ENCODE data around the gene RUBCNL. TPM values are rescaled to one million over a fixed set of nuclear protein-coding genes. Genes with fewer than 3 reads are reported as not detected.

The RUBCNL gene
- total and polyA plus RNA-seq, 4 donors = 1.3 to 12.8 (median 3.9) TPM

- 57 to 59% methylated on average over 10 of the region's 10 CpGs for WGBS, 2 donors
- intact Hi-C loops (cut with DNase I) = no loop called here
- Histone ChIP-seq H3K27me3 (ENCODE audit: control insufficient read depth in 1 of 2, insufficient read depth in 2 of 2, low read length in 1 of 2) (no peaks in the 10 kb centered on the region), H3K27ac (ENCODE audit: low read depth in 1 of 2, low read length in 2 of 2) (no peak overlapping the region), H3K9me3 (ENCODE audit: control insufficient read depth, low read length) (no peaks in the 10 kb centered on the region), H3K4me1 (ENCODE audit: control insufficient read depth in 1 of 2, insufficient read depth in 2 of 2, low read length in 2 of 2) (no peaks in the 10 kb centered on the region), H3K36me3 (ENCODE audit: control insufficient read depth in 1 of 2, insufficient read depth in 2 of 2, low read length in 1 of 2) (no peaks in the 10 kb centered on the region), H3K4me3 (ENCODE audit: low read length in 2 of 2) (no peak overlapping the region)
- no peak for ATAC-seq (ENCODE audit: low FRiP score)
- peak in 1 of 2 donors; percentile 72 for DNase-seq
These were observed 47.9 kb downstream of the RUBCNL start for GRCh38 chr13:46339035-46339666.

DNA sequence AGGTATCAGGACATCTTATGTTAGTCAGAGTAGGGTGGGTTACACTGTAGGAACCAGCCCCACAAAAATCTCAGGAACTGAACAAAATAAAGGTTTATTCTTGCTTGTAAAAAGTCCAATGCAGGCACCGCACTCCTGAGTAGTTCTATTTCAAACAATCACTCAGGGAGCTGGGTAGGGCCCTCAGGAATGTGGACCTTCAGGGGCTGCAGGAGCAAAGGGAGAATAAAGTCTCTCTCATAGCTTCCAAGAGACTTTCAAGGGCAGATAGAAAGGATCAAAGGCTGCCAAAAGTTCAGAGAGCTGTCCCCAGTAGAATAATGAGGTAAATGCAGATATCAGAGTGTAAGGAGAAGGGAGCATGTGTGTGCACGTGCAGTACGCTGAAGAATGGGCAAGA is 49.4 kb downstream of the RUBCNL start:
- Histone ChIP-seq H3K27me3 (ENCODE audit: control insufficient read depth in 1 of 2, insufficient read depth in 2 of 2, low read length in 1 of 2) (no peaks in the 10 kb centered on the region), H3K27ac (ENCODE audit: low read depth in 1 of 2, low read length in 2 of 2) (no peak overlapping the region), H3K36me3 (ENCODE audit: control insufficient read depth in 1 of 2, insufficient read depth in 2 of 2, low read length in 1 of 2) (no peaks in the 10 kb centered on the region), H3K9me3 (ENCODE audit: control insufficient read depth, low read length) (no peaks in the 10 kb centered on the region), H3K4me1 (ENCODE audit: control insufficient read depth in 1 of 2, insufficient read depth in 2 of 2, low read length in 2 of 2) (no peaks in the 10 kb centered on the region), H3K4me3 (ENCODE audit: low read length in 2 of 2) (no peak overlapping the region)
- intact Hi-C loops (cut with DNase I) = no loop called here
- 83 to 85% methylated on average over 3 of the region's 3 CpGs for WGBS, 2 donors
- no peak for DNase-seq
- no peak for ATAC-seq (ENCODE audit: low FRiP score)

GRCh38 chr13:46334035-46334822 is 52.8 kb downstream of the RUBCNL start:
- Histone ChIP-seq H3K9me3 (ENCODE audit: control insufficient read depth, low read length) (no peaks in the 10 kb centered on the region), H3K36me3 (ENCODE audit: control insufficient read depth in 1 of 2, insufficient read depth in 2 of 2, low read length in 1 of 2) (no peaks in the 10 kb centered on the region), H3K4me1 (ENCODE audit: control insufficient read depth in 1 of 2, insufficient read depth in 2 of 2, low read length in 2 of 2) (no peaks in the 10 kb centered on the region), H3K27ac (ENCODE audit: low read depth in 1 of 2, low read length in 2 of 2) (no peak overlapping the region), H3K27me3 (ENCODE audit: control insufficient read depth in 1 of 2, insufficient read depth in 2 of 2, low read length in 1 of 2) (no peaks in the 10 kb centered on the region), H3K4me3 (ENCODE audit: low read length in 2 of 2) (no peak overlapping the region)
- WGBS, 2 donors = 63 to 71% methylated on average over 10 of the region's 10 CpGs
- ATAC-seq (ENCODE audit: low FRiP score) (no peak), DNase-seq (no peak)
- intact Hi-C loops (cut with DNase I) = loop anchor here in 1 of 2 donors (5.0 kb wide), 1 partner anchor 442 kb away; no protein-coding TSS in a partner anchor

DNA sequence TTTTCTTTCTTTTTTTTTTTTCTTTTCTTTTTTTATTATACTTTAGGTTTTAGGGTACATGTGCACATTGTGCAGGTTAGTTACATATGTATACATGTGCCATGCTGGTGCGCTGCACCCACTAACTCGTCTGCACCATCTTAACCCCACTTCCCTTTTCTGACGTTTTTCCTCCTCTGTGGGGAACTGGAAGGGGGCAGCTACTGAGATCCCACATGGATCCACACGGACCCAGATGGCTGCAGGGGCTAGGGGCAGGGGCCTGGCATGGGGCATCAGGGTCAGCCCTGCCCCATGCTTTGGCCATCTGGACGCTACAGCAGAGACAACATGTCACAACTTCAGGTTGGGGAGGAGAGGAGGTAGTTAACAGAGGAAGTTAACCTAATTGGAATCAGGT is 54.3 kb downstream of the RUBCNL start:
- H3K4me1 ChIP-seq (ENCODE audit: control insufficient read depth in 1 of 2, insufficient read depth in 2 of 2, low read length in 2 of 2) = no peaks in the 10 kb centered on the region
- H3K4me3 ChIP-seq (ENCODE audit: low read length in 2 of 2) = no peak overlapping the region
- H3K27ac ChIP-seq (ENCODE audit: low read depth in 1 of 2, low read length in 2 of 2) = no peak overlapping the region
- WGBS, 2 donors = 45 to 59% methylated on average over 5 of the region's 5 CpGs
- no peaks in the 10 kb centered on the region for H3K36me3 ChIP-seq (ENCODE audit: control insufficient read depth in 1 of 2, insufficient read depth in 2 of 2, low read length in 1 of 2)
- intact Hi-C loops (cut with DNase I) = loop anchor here in 1 of 2 donors (5.0 kb wide), 1 partner anchor 440 kb away; no protein-coding TSS in a partner anchor
- H3K9me3 ChIP-seq (ENCODE audit: control insufficient read depth, low read length) = no peaks in the 10 kb centered on the region
- DNase-seq = no peak
- no peak for ATAC-seq (ENCODE audit: low FRiP score)
- H3K27me3 ChIP-seq (ENCODE audit: control insufficient read depth in 1 of 2, insufficient read depth in 2 of 2, low read length in 1 of 2) = no peaks in the 10 kb centered on the region

- Histone ChIP-seq H3K4me1 (ENCODE audit: control insufficient read depth in 1 of 2, insufficient read depth in 2 of 2, low read length in 2 of 2) (no peaks in the 10 kb centered on the region), H3K36me3 (ENCODE audit: control insufficient read depth in 1 of 2, insufficient read depth in 2 of 2, low read length in 1 of 2) (no peaks in the 10 kb centered on the region), H3K9me3 (ENCODE audit: control insufficient read depth, low read length) (no peaks in the 10 kb centered on the region), H3K27ac (ENCODE audit: low read depth in 1 of 2, low read length in 2 of 2) (no peak overlapping the region), H3K27me3 (ENCODE audit: control insufficient read depth in 1 of 2, insufficient read depth in 2 of 2, low read length in 1 of 2) (no peaks in the 10 kb centered on the region), H3K4me3 (ENCODE audit: low read length in 2 of 2) (no peak overlapping the region)
- 90 to 93% methylated on average over 7 of the region's 7 CpGs for WGBS, 2 donors
- no peak for DNase-seq
- ATAC-seq (ENCODE audit: low FRiP score) = no peak
- intact Hi-C loops (cut with DNase I) = loop anchor here in 1 of 2 donors (5.0 to 10.0 kb wide), 2 partner anchors 165 to 437 kb away; no protein-coding TSS in a partner anchor
These were observed 57.4 kb downstream of the RUBCNL start for GRCh38 chr13:46329624-46330023.

- Histone ChIP-seq H3K27ac (ENCODE audit: low read depth in 1 of 2, low read length in 2 of 2) (no peak overlapping the region), H3K27me3 (ENCODE audit: control insufficient read depth in 1 of 2, insufficient read depth in 2 of 2, low read length in 1 of 2) (no peaks in the 10 kb centered on the region), H3K36me3 (ENCODE audit: control insufficient read depth in 1 of 2, insufficient read depth in 2 of 2, low read length in 1 of 2) (no peaks in the 10 kb centered on the region), H3K9me3 (ENCODE audit: control insufficient read depth, low read length) (no peaks in the 10 kb centered on the region), H3K4me3 (ENCODE audit: low read length in 2 of 2) (no peak overlapping the region), H3K4me1 (ENCODE audit: control insufficient read depth in 1 of 2, insufficient read depth in 2 of 2, low read length in 2 of 2) (no peaks in the 10 kb centered on the region)
- intact Hi-C loops (cut with DNase I) = loop anchor here in 1 of 2 donors (10.0 kb wide), 1 partner anchor 162 kb away; no protein-coding TSS in a partner anchor
- 24 to 26% methylated on average over 1 of the region's 1 CpG for WGBS, 2 donors
- ATAC-seq (ENCODE audit: low FRiP score) = no peak
- DNase-seq = no peak
These were observed 59.8 kb downstream of the RUBCNL start for GRCh38 chr13:46327246-46327645.

GRCh38 chr13:46324976-46325375 is 62.1 kb downstream of the RUBCNL start:
- DNase-seq = no peak
- no peak for ATAC-seq (ENCODE audit: low FRiP score)
- 84 to 85% methylated on average over 5 of the region's 5 CpGs for WGBS, 2 donors
- no peaks in the 10 kb centered on the region for H3K4me1 ChIP-seq (ENCODE audit: control insufficient read depth in 1 of 2, insufficient read depth in 2 of 2, low read length in 2 of 2)
- H3K27ac ChIP-seq (ENCODE audit: low read depth in 1 of 2, low read length in 2 of 2) = no peak overlapping the region
- H3K9me3 ChIP-seq (ENCODE audit: control insufficient read depth, low read length) = no peaks in the 10 kb centered on the region
- intact Hi-C loops (cut with DNase I) = loop anchor here in 1 of 2 donors (10.0 kb wide), 1 partner anchor 160 kb away; no protein-coding TSS in a partner anchor
- no peak overlapping the region for H3K4me3 ChIP-seq (ENCODE audit: low read length in 2 of 2)
- H3K27me3 ChIP-seq (ENCODE audit: control insufficient read depth in 1 of 2, insufficient read depth in 2 of 2, low read length in 1 of 2) = no peaks in the 10 kb centered on the region
- H3K36me3 ChIP-seq (ENCODE audit: control insufficient read depth in 1 of 2, insufficient read depth in 2 of 2, low read length in 1 of 2) = no peaks in the 10 kb centered on the region

DNA sequence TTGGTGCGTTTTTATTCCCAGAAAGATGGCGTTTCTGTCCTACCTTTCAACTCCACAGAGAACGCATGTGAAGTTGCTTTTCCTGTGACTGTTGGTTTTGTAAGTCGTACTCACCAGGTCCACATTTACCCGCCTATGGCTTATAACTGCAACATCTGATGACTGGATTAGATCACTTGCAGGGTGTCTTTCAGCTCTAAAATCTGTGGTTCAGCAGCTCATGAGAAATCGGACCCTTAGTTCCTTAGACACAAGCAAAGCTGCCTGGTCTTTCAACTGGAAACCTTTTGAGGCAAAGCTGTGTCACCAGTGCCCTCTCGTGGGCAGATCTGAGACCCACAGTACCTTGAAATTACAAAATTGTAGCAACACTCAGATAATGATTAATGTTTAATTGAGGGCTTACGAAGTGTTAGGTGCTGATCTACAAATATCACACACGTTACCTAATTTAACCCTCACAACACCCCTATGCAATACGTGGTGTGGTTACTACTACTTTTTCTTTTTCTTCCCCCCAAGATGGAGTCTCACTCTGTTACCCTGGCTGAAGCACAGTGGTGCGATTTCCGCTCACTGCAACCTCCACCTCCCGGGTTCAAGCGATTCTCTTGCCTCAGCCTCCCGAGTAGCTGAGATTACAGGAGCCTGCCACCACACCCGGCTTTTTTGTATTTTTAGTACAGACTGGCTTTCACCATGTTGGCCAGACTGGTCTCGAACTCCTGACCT is 65.4 kb downstream of the RUBCNL start:
- no peaks in the 10 kb centered on the region for H3K27me3 ChIP-seq (ENCODE audit: control insufficient read depth in 1 of 2, insufficient read depth in 2 of 2, low read length in 1 of 2)
- H3K36me3 ChIP-seq (ENCODE audit: control insufficient read depth in 1 of 2, insufficient read depth in 2 of 2, low read length in 1 of 2) = no peaks in the 10 kb centered on the region
- no peaks in the 10 kb centered on the region for H3K4me1 ChIP-seq (ENCODE audit: control insufficient read depth in 1 of 2, insufficient read depth in 2 of 2, low read length in 2 of 2)
- H3K27ac ChIP-seq (ENCODE audit: low read depth in 1 of 2, low read length in 2 of 2) = no peak overlapping the region
- no peak overlapping the region for H3K4me3 ChIP-seq (ENCODE audit: low read length in 2 of 2)
- WGBS, 2 donors = 58% methylated on average over 17 of the region's 17 CpGs
- DNase-seq (peak; percentile 66 to 82), ATAC-seq (ENCODE audit: low FRiP score) (no peak)
- intact Hi-C loops (cut with DNase I) = loop anchor here in 1 of 2 donors (10.0 kb wide), 1 partner anchor 157 kb away; no protein-coding TSS in a partner anchor
- H3K9me3 ChIP-seq (ENCODE audit: control insufficient read depth, low read length) = no peaks in the 10 kb centered on the region

Measured in aorta (tissue), 5 donors.